Activated CD4-positive, alpha-beta memory T cell treated with anti-CD3 and anti-CD28 coated beads for 36 hours (primary cell): ENCODE data around the gene KIF3C. TPM values are rescaled to one million over a fixed set of nuclear protein-coding genes. Genes with fewer than 3 reads are reported as not detected.

Experiments
- CTCF ChIA-PET: fragments of 350-600 bp; sonication (Branson Sonifier 250); formaldehyde crosslinking; loops from one replicate; lab custom pipeline; 2021; ENCODE audit warnings: antibody characterized with exemption, inconsistent platforms; lab: Charles Lee
- POLR2A ChIA-PET: fragments of 350-600 bp; sonication (Branson Sonifier 250); formaldehyde crosslinking; loops from one replicate; lab custom pipeline; 2021; ENCODE audit warnings: antibody characterized with exemption; lab: Charles Lee
- DNase-seq: peaks from one replicate; pipeline ENCODE4 v3.0.0-alpha.2; 2020
- H3K27ac Mint-ChIP-seq: one replicate; pipeline ENCODE4 v1.8.0; 2021; ENCODE audit warnings: mixed read lengths
- H3K27me3 Mint-ChIP-seq: one replicate; pipeline ENCODE4 v1.8.0; 2021; ENCODE audit warnings: mixed read lengths
- H3K36me3 Mint-ChIP-seq: one replicate; pipeline ENCODE4 v1.8.0; 2021; ENCODE audit warnings: mixed read lengths
- H3K4me1 Mint-ChIP-seq: one replicate; pipeline ENCODE4 v1.8.0; 2021; ENCODE audit warnings: low read depth, mixed read lengths
- H3K4me3 Mint-ChIP-seq: one replicate; pipeline ENCODE4 v1.8.0; 2021; ENCODE audit warnings: mild to moderate bottlenecking, mixed read lengths
- H3K9me3 Mint-ChIP-seq: one replicate; pipeline ENCODE4 v1.8.0; 2021; ENCODE audit warnings: mixed read lengths
- intact Hi-C: fragments of 100-400 bp; cut with micrococcal nuclease; formaldehyde crosslinking; loops from one replicate; pipeline ENCODE4 v1.15.1; 2023
- total RNA-seq, 2 experiments: library from RNA; stranded (reverse); gene quantifications; one replicate each; pipeline ENCODE4 v1.2.3, GENCODE V29; 2021

KIF3C gene
- total RNA-seq, 2 experiments from 2014 or later = 5.3 to 5.4 TPM

DNA sequence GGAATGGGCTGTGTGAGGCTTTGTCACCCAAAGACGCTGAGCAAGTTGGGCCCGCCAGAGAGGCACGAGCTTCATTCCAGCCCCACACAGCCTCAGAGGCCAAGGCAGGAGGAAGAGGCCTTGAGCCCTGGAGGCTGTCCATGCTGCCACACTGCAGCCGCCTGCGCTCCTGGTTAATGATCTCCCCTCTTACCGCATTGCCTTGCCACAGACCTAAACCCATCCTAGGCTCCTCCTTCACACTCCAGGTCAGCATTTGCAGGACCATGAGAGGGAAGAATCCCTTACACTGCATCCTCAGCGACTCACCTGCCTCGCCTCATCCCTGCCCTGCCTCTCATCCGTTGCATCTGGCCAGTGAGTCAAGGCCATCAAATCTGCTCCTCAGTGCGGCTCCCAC lies 24.6 kb downstream of the KIF3C start:
- POLR2A ChIA-PET = no interaction called here
- CTCF ChIA-PET = interaction anchor here (0.6 to 1.0 kb wide), 2 partner anchors 9 to 243 kb away, joined by 3 to 7 read pairs; no protein-coding TSS in a partner anchor
- Mint-ChIP-seq H3K4me3 (no peak overlapping the region), H3K9me3 (no peaks in the 10 kb centered on the region), H3K4me1 (peaks cover 9% of the 10 kb centered on the region), H3K36me3 (no peaks in the 10 kb centered on the region), H3K27ac (no peak overlapping the region), H3K27me3 (no peaks in the 10 kb centered on the region)
- intact Hi-C loops = loop anchor here (10.0 kb wide), 1 partner anchor 103 kb away; no protein-coding TSS in a partner anchor
- DNase-seq = no peak

DNA sequence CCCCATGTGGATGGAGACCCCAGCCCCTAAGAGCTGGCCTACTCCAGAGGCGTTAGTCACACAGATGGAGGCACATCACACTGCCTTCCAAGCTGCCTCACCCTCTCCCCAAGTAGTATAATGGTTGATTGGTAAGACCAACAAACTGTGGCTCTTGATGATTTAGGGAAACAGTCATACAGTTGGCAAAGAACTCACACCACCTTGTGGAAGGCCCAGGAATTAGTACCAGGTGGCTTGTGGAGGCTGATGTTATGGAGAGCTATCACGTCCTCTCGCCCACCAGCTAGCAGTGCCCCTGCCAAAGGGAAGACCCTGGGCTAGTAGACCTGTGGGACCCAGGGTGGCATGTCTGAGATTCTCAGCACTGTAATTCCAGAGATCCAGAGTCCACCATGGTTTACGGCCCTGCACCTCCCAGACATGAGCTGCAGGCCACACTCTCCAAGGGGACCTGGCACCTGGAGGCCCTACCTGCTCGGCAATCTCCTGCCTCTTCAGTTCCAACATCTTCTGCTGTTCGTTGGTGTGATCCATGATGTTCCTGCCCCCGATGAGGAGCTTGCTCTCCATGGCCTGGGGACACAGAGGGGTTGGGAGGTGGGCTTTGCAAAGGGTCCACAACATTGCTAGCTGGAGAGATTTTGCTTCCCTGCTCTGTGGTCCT lies 26.3 kb downstream of the KIF3C start:
- H3K9me3 Mint-ChIP-seq = no peaks in the 10 kb centered on the region
- no peak overlapping the region for H3K4me3 Mint-ChIP-seq
- no peaks in the 10 kb centered on the region for H3K36me3 Mint-ChIP-seq
- DNase-seq = no peak
- no peaks in the 10 kb centered on the region for H3K27me3 Mint-ChIP-seq
- ChIA-PET POLR2A (no interaction called here), CTCF (interaction anchor here (0.9 to 2.1 kb wide), 5 partner anchors 17 to 188 kb away, joined by 3 to 6 read pairs (median 4); no protein-coding TSS in a partner anchor)
- H3K4me1 Mint-ChIP-seq = peaks cover 2% of the 10 kb centered on the region
- H3K27ac Mint-ChIP-seq = no peak overlapping the region
- intact Hi-C loops = loop anchor here (10.0 kb wide), 1 partner anchor 101 kb away; no protein-coding TSS in a partner anchor

- H3K4me3 Mint-ChIP-seq = no peak overlapping the region
- CTCF ChIA-PET = interaction anchor here (1.8 to 2.1 kb wide), 2 partner anchors 37 to 65 kb away, joined by 4 to 6 read pairs; no protein-coding TSS in a partner anchor
- no peaks in the 10 kb centered on the region for H3K36me3 Mint-ChIP-seq
- POLR2A ChIA-PET = no interaction called here
- no peaks in the 10 kb centered on the region for H3K9me3 Mint-ChIP-seq
- intact Hi-C loops = loop anchor here (10.0 kb wide), 1 partner anchor 100 kb away; no protein-coding TSS in a partner anchor
- no peaks in the 10 kb centered on the region for H3K4me1 Mint-ChIP-seq
- no peaks in the 10 kb centered on the region for H3K27me3 Mint-ChIP-seq
- H3K27ac Mint-ChIP-seq = no peak overlapping the region
- no peak for DNase-seq
Observed at GRCh38 chr2:25955036-25955435, 27.3 kb downstream of the KIF3C start.

- no peaks in the 10 kb centered on the region for H3K4me1 Mint-ChIP-seq
- POLR2A ChIA-PET = no interaction called here
- no peaks in the 10 kb centered on the region for H3K9me3 Mint-ChIP-seq
- no peaks in the 10 kb centered on the region for H3K36me3 Mint-ChIP-seq
- no peak overlapping the region for H3K27ac Mint-ChIP-seq
- no peak for DNase-seq
- no peaks in the 10 kb centered on the region for H3K27me3 Mint-ChIP-seq
- no peak overlapping the region for H3K4me3 Mint-ChIP-seq
- CTCF ChIA-PET = interaction anchor here (1.8 to 2.1 kb wide), 2 partner anchors 38 to 65 kb away, joined by 4 to 6 read pairs; no protein-coding TSS in a partner anchor
- intact Hi-C loops = loop anchor here (5.0 to 10.0 kb wide), 2 partner anchors 99 to 133 kb away; no protein-coding TSS in a partner anchor
Observed at GRCh38 chr2:25954199-25954752, 28.0 kb downstream of the KIF3C start.

- H3K9me3 Mint-ChIP-seq = no peaks in the 10 kb centered on the region
- H3K27me3 Mint-ChIP-seq = no peaks in the 10 kb centered on the region
- peak; percentile 81 for DNase-seq
- intact Hi-C loops = loop anchor here (1.0 to 10.0 kb wide), 6 partner anchors 40 to 380 kb away; no protein-coding TSS in a partner anchor
- ChIA-PET CTCF (interaction anchor here (0.6 to 3.8 kb wide), 33 partner anchors 9 to 614 kb away, joined by 3 to 32 read pairs (median 4); no protein-coding TSS in a partner anchor), POLR2A (no interaction called here)
- no peaks in the 10 kb centered on the region for H3K36me3 Mint-ChIP-seq
- H3K4me3 Mint-ChIP-seq = no peak overlapping the region
- H3K4me1 Mint-ChIP-seq = no peaks in the 10 kb centered on the region
- no peak overlapping the region for H3K27ac Mint-ChIP-seq
Observed at GRCh38 chr2:25951071-25951547, 31.2 kb downstream of the KIF3C start.

DNA sequence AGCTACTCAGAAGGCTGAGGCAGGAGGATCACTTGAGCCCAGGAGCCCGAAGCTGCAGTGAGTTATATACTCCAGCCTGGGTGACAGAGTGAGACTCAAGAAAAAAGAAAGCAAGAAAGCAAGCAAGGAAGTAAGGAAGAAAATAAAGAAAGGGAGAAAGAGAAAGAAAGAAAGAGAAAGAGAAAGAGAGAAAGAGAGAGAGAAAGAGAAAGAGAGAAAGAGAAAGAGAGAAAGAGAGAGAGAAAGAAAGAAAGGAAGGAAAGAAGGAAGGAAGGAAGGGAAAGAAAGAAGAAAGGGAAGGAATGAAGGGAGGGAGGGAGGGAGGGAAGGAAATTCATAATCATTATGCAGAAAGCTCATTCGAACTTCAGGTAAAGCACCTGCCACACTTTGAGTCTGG lies 33.9 kb downstream of the KIF3C start:
- DNase-seq = no peak
- Mint-ChIP-seq H3K27ac (no peak overlapping the region), H3K4me3 (no peak overlapping the region), H3K36me3 (no peaks in the 10 kb centered on the region), H3K27me3 (no peaks in the 10 kb centered on the region), H3K4me1 (no peaks in the 10 kb centered on the region), H3K9me3 (no peaks in the 10 kb centered on the region)
- intact Hi-C loops = no loop called here
- ChIA-PET CTCF (interaction anchor here (0.6 to 1.3 kb wide), 3 partner anchors 9 to 772 kb away, joined by 3 to 7 read pairs (median 4); no protein-coding TSS in a partner anchor), POLR2A (no interaction called here)

DNA sequence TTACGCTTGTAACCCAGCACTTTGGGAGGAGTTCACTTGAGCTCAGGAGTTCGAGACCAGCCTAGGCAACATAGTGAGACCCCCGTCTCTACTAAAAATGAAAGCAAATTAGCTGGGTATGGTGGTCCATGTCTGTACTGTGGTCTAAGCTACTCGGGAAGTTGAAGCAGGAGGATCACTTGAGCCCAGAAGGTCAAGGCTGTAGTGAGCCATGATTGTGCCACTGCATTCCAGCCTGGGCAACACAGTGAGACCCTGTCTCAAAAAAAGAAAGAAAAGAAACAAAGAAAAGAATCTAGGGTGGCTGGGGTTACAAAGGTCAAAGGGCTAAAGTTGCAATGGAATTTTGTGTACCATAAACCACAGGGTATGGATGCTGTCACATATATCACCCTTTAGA lies 41.3 kb downstream of the KIF3C start:
- ChIA-PET CTCF (no interaction called here), POLR2A (no interaction called here)
- H3K9me3 Mint-ChIP-seq = no peaks in the 10 kb centered on the region
- DNase-seq = no peak
- no peaks in the 10 kb centered on the region for H3K36me3 Mint-ChIP-seq
- H3K4me1 Mint-ChIP-seq = no peaks in the 10 kb centered on the region
- H3K27ac Mint-ChIP-seq = no peak overlapping the region
- intact Hi-C loops = no loop called here
- H3K27me3 Mint-ChIP-seq = no peaks in the 10 kb centered on the region
- H3K4me3 Mint-ChIP-seq = no peak overlapping the region

DNA sequence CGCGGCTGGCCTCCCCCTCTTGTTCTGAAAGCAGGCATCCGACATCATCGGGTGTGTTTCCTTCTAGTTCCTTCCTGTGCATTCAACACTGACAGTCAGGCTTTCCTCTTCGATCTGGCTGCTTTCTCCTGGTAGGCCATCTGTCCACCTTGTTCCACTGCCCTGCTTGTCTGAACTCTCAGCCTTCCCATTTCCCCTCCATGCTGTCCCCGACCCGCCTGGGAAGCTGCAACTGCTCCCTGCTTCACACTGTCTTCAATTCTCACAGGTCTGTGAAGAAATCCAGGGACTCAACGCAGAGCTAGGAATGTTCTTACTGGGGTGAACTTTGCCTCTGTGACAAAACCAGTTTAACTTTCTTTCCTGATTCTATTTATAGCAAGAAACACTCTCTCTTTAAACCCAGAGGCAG lies 43.0 kb downstream of the KIF3C start:
- Mint-ChIP-seq H3K4me3 (no peak overlapping the region), H3K27ac (no peak overlapping the region), H3K9me3 (no peaks in the 10 kb centered on the region), H3K36me3 (no peaks in the 10 kb centered on the region), H3K27me3 (no peaks in the 10 kb centered on the region), H3K4me1 (no peaks in the 10 kb centered on the region)
- POLR2A ChIA-PET = no interaction called here
- CTCF ChIA-PET = interaction anchor here (1.6 kb wide), 1 partner anchor 12 kb away, joined by 7 read pairs; no protein-coding TSS in a partner anchor
- intact Hi-C loops = no loop called here
- no peak for DNase-seq

GRCh38 chr2:25938345-25938744 lies 44.0 kb downstream of the KIF3C start:
- H3K4me1 Mint-ChIP-seq = no peaks in the 10 kb centered on the region
- H3K27ac Mint-ChIP-seq = no peak overlapping the region
- H3K27me3 Mint-ChIP-seq = no peaks in the 10 kb centered on the region
- no peak for DNase-seq
- no peaks in the 10 kb centered on the region for H3K9me3 Mint-ChIP-seq
- no peak overlapping the region for H3K4me3 Mint-ChIP-seq
- no peaks in the 10 kb centered on the region for H3K36me3 Mint-ChIP-seq
- intact Hi-C loops = no loop called here
- CTCF ChIA-PET = interaction anchor here (1.6 kb wide), 1 partner anchor 12 kb away, joined by 7 read pairs; no protein-coding TSS in a partner anchor
- POLR2A ChIA-PET = no interaction called here

DNA sequence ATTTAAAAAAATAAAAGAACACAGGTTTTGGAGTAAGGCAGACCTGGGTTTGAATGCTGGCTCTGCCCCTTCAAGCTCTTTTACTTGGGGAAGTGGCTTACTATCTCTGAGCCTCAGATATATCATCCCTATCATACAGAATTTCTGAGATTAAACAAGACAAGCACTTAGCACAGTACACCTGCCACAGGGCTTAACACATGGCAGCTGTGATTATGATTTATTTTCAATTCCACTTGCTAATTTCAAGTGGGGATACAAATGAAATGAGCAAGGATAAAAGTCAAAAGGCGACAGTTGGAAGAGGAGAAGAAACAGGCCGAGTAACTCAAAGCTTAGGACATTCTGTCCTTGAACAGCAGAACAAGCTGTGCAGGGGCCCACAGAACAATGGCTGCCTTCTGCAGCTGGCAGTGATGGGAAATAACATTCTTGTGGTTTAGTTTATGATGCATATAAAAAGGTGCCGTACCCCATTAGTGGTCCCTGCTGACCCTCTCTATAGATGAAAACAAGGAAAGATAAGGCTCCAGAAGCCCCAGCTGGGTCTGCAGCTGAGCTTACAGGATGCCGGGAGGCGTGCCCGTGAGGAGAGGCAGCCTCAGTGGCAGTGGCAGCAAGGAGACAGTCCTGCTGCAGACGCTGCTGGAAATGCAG lies 45.3 kb downstream of the KIF3C start:
- no peak overlapping the region for H3K4me3 Mint-ChIP-seq
- DNase-seq = no peak
- H3K27ac Mint-ChIP-seq = no peak overlapping the region
- intact Hi-C loops = no loop called here
- ChIA-PET POLR2A (no interaction called here), CTCF (interaction anchor here (0.8 to 1.4 kb wide), 2 partner anchors 13 to 330 kb away, joined by 3 to 7 read pairs; no protein-coding TSS in a partner anchor)
- H3K4me1 Mint-ChIP-seq = no peaks in the 10 kb centered on the region
- no peaks in the 10 kb centered on the region for H3K9me3 Mint-ChIP-seq
- H3K27me3 Mint-ChIP-seq = no peaks in the 10 kb centered on the region
- H3K36me3 Mint-ChIP-seq = no peaks in the 10 kb centered on the region

DNA sequence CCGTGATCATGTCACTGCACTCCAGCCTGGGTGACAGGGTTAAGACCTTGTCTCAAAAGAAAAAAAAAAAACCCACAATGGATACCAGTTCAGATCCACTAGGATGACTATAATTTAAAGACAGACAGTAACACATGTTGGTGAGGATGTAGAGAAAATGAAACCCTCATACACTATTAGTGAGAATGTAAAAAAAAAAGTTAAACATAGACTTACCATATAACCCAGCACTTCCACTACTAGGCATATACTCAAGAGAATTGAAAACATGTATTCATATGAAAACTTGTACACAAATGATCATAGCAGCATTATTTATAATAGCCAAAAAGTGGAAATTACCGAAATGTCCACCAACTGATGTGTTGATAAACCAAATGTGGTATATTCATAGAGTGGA lies 48.7 kb downstream of the KIF3C start:
- no peak for DNase-seq
- POLR2A ChIA-PET = no interaction called here
- CTCF ChIA-PET = interaction anchor here (1.2 kb wide), 1 partner anchor 17 kb away, joined by 4 read pairs; no protein-coding TSS in a partner anchor

More for the DNA sequence above, 48.7 kb downstream of the KIF3C start:
- peaks cover 2% of the 10 kb centered on the region for H3K36me3 Mint-ChIP-seq
- H3K9me3 Mint-ChIP-seq = no peaks in the 10 kb centered on the region
- H3K4me3 Mint-ChIP-seq = no peak overlapping the region
- no peaks in the 10 kb centered on the region for H3K4me1 Mint-ChIP-seq
- intact Hi-C loops = no loop called here
- no peaks in the 10 kb centered on the region for H3K27me3 Mint-ChIP-seq
- no peak overlapping the region for H3K27ac Mint-ChIP-seq
